Keratinocyte (primary cell): Measurements from ENCODE around the gene IL17C.

Experiments
- EZH2 ChIP-seq: IDR thresholded peaks from one replicate; pipeline ENCODE4 v1.6.1; 2012; ENCODE audit warnings: inconsistent platforms, mild to moderate bottlenecking, low read length, moderate library complexity
- TF ChIP-seq, protein P1 (sequence below), 3 experiments: IDR thresholded peaks in 1 of 3; conservative IDR thresholded peaks in 1 of 3; optimal IDR thresholded peaks in 1 of 3; 2 replicates in 2 of 3; 3 replicates in 1 of 3; pipeline versions ENCODE3 to v1.5.1; 2011; ENCODE audit warnings: low read length in 3 of 3, mild to moderate bottlenecking in 3 of 3, moderate library complexity in 2 of 3, control low read depth in 1 of 3, inconsistent platforms in 1 of 3; ENCODE audit not compliant: insufficient read depth in 2 of 3; ENCODE audit errors: extremely low read depth in 1 of 3

DNA sequence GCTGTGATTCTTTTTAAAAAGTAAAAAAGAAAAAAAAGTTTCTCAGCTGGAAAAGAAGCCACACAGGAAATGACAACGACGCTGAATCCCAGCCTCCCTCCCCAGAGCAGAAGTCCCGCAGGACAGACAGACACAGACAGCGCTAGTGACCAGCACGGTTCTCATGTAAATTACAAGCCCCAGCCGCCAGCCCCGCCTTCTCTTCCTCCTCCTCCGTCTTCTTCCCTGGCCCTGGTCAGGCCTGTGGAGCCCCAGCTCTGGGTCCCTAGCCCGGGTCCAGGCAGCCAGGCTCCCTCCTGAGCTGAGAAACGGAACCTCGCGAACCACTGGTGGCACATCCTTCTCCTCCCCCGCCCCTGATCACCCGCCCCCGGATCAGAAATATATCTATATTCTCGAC lies 7.0 kb upstream of the IL17C start:
- TF ChIP-seq, protein P1, sequence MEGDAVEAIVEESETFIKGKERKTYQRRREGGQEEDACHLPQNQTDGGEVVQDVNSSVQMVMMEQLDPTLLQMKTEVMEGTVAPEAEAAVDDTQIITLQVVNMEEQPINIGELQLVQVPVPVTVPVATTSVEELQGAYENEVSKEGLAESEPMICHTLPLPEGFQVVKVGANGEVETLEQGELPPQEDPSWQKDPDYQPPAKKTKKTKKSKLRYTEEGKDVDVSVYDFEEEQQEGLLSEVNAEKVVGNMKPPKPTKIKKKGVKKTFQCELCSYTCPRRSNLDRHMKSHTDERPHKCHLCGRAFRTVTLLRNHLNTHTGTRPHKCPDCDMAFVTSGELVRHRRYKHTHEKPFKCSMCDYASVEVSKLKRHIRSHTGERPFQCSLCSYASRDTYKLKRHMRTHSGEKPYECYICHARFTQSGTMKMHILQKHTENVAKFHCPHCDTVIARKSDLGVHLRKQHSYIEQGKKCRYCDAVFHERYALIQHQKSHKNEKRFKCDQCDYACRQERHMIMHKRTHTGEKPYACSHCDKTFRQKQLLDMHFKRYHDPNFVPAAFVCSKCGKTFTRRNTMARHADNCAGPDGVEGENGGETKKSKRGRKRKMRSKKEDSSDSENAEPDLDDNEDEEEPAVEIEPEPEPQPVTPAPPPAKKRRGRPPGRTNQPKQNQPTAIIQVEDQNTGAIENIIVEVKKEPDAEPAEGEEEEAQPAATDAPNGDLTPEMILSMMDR (optimal IDR thresholded peaks at IDR 0.05 in 1 of 3, IDR thresholded peaks at IDR 0.05 in 1 of 3, conservative IDR thresholded peaks at IDR 0.05 in 1 of 3; ENCODE audit: extremely low read depth in 1 of 3, insufficient read depth in 2 of 3, low read length in 3 of 3): no peak
- no peak for TF ChIP-seq EZH2
